Measurements from ENCODE around the gene PDZD7. TPM values are rescaled to one million over a fixed set of nuclear protein-coding genes. Genes with fewer than 3 reads are reported as not detected.

Gene PDZD7
- total RNA-seq, 1 experiment from 2014 or later: 6.1 TPM

GRCh38 chr10:101018600-101019439, 12.1 kb downstream of the PDZD7 start:
- peak overlapping the region; percentile 56 for H2AFZ ChIP-seq (ENCODE audit: low read depth, low read length, poor library complexity, severe bottlenecking)
- H3K27me3 ChIP-seq (ENCODE audit: insufficient read depth, low read length): no peaks in the 10 kb centered on the region
- peaks cover 7 to 30% of the 10 kb centered on the region in 2 experiments; a peak in 3 of 4 replicates for H3K4me1 ChIP-seq (ENCODE audit: control insufficient read depth in 1 of 2, insufficient read depth in 2 of 2, low read length in 2 of 2)
- H3K4me3 ChIP-seq (replicated peaks in 1 of 2; ENCODE audit: low read depth in 1 of 2, low read length in 2 of 2): peak overlapping the region; percentile 13 to 38; a peak in 3 of 4 replicates
- ChIA-PET RAD21 (ENCODE audit: low non-redundant PET in 1 of 2, low total read pairs in 2 of 2, uncharacterized antibody in 2 of 2, unreplicated experiment in 2 of 2) (interaction anchor here (0.6 to 2.0 kb wide), 8 partner anchors 21 to 123 kb away, joined by 3 to 9 read pairs (median 6); no protein-coding TSS in a partner anchor), CTCF (interaction anchor here (0.6 to 4.0 kb wide), 24 partner anchors 9 to 760 kb away, joined by 3 to 44 read pairs (median 5); partner anchors contain the start of genes KAZALD1, LZTS2, PDZD7 and SFXN3), POLR2A (interaction anchor here (0.8 to 1.5 kb wide), 4 partner anchors 8 to 48 kb away, joined by 3 to 5 read pairs (median 3); no protein-coding TSS in a partner anchor)
- intact Hi-C loops (cut with micrococcal nuclease): loop anchor here (2.0 to 10.0 kb wide), 3 partner anchors 48 to 674 kb away; partner anchors contain the start of genes PAX2 and SCD
- H3K9me3 ChIP-seq (ENCODE audit: control insufficient read depth in 1 of 2, insufficient read depth in 1 of 2, low read depth in 1 of 2, low read length in 2 of 2): no peaks in the 10 kb centered on the region
- no peaks in the 10 kb centered on the region for H3K36me3 ChIP-seq (ENCODE audit: control insufficient read depth in 1 of 2, insufficient read depth in 2 of 2, low read length in 2 of 2)
- no peak overlapping the region for H3K27ac ChIP-seq (ENCODE audit: low read depth, low read length)
- ATAC-seq: peak; percentile 91
- H4K20me1 ChIP-seq (ENCODE audit: insufficient read depth): no peaks in the 10 kb centered on the region
- no peaks in the 10 kb centered on the region for H3K79me2 ChIP-seq (ENCODE audit: insufficient read depth, low read length)
- TF ChIP-seq POLR2AphosphoS5 (IDR thresholded peaks at IDR 0.05; ENCODE audit: low read depth, low read length) (peak; percentile 52; the same call in 1 of the 2 replicates), YY1 (IDR thresholded peaks at IDR 0.05; ENCODE audit: extremely low read depth, insufficient replicate concordance, low read depth, low read length) (no peak), ZFX (IDR thresholded peaks at IDR 0.05) (peak; percentile 64; the same call in 1 of the 2 replicates)
- TF ChIP-seq, protein P1, sequence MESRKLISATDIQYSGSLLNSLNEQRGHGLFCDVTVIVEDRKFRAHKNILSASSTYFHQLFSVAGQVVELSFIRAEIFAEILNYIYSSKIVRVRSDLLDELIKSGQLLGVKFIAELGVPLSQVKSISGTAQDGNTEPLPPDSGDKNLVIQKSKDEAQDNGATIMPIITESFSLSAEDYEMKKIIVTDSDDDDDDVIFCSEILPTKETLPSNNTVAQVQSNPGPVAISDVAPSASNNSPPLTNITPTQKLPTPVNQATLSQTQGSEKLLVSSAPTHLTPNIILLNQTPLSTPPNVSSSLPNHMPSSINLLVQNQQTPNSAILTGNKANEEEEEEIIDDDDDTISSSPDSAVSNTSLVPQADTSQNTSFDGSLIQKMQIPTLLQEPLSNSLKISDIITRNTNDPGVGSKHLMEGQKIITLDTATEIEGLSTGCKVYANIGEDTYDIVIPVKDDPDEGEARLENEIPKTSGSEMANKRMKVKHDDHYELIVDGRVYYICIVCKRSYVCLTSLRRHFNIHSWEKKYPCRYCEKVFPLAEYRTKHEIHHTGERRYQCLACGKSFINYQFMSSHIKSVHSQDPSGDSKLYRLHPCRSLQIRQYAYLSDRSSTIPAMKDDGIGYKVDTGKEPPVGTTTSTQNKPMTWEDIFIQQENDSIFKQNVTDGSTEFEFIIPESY (IDR thresholded peaks at IDR 0.05; ENCODE audit: extremely low read depth, insufficient replicate concordance, low read length): no peak
- TF ChIP-seq, protein P2, sequence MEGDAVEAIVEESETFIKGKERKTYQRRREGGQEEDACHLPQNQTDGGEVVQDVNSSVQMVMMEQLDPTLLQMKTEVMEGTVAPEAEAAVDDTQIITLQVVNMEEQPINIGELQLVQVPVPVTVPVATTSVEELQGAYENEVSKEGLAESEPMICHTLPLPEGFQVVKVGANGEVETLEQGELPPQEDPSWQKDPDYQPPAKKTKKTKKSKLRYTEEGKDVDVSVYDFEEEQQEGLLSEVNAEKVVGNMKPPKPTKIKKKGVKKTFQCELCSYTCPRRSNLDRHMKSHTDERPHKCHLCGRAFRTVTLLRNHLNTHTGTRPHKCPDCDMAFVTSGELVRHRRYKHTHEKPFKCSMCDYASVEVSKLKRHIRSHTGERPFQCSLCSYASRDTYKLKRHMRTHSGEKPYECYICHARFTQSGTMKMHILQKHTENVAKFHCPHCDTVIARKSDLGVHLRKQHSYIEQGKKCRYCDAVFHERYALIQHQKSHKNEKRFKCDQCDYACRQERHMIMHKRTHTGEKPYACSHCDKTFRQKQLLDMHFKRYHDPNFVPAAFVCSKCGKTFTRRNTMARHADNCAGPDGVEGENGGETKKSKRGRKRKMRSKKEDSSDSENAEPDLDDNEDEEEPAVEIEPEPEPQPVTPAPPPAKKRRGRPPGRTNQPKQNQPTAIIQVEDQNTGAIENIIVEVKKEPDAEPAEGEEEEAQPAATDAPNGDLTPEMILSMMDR (IDR thresholded peaks at IDR 0.05 in 2 of 3, conservative IDR thresholded peaks at IDR 0.05 in 1 of 3; ENCODE audit: borderline replicate concordance in 1 of 3, insufficient read depth in 1 of 3, low read depth in 2 of 3, low read length in 2 of 3): peak in 2 of 3 experiments; percentile 92 to 94; a peak in 4 of 6 replicates
- peak overlapping the region; percentile 56 for H3K9ac ChIP-seq (ENCODE audit: low read length)
- BruUV-seq (replicated peaks): no TSS peak
- no peaks in the 10 kb centered on the region for H3K9me2 ChIP-seq (ENCODE audit: insufficient read depth)
- H3K4me2 ChIP-seq (ENCODE audit: low read length): peak overlapping the region; percentile 65
- peak; percentile 72 for DNase-seq (ENCODE audit: low read depth, low spot score)
